SJSA1 (cell line): ENCODE measurements around the gene ENTPD7. TPM values are rescaled to one million over a fixed set of nuclear protein-coding genes. Genes with fewer than 3 reads are reported as not detected.
"Not testable (repeated sequence)": the region's sequence is repeated elsewhere in the genome, so short reads cannot be mapped to it uniquely, and the experiment has no call there.

ENCODE experiments used
- DNase-seq, 2 experiments: peaks; one replicate each; pipeline ENCODE4 v3.0.0-alpha.2; 2015 to 2020; ENCODE audit warnings: low spot score in 2 of 2, low read depth in 1 of 2
- H3K27ac ChIP-seq: fragments of 250-450 bp; sonication (Bioruptor Pico); 2 replicates; pipeline ENCODE4 v1.5.1; 2020; ENCODE audit warnings: mild to moderate bottlenecking, moderate library complexity
- H3K27me3 ChIP-seq: fragments of 250-450 bp; sonication (Bioruptor Pico); replicated peaks from 2 replicates; pipeline ENCODE4 v1.5.1; 2020; ENCODE audit warnings: mild to moderate bottlenecking, moderate library complexity
- H3K36me3 ChIP-seq: fragments of 250-450 bp; sonication (Bioruptor Pico); 2 replicates; pipeline ENCODE4 v1.5.1; 2020; ENCODE audit warnings: mild to moderate bottlenecking
- H3K4me1 ChIP-seq: fragments of 250-450 bp; sonication (Bioruptor Pico); replicated peaks from 2 replicates; pipeline ENCODE4 v1.6.1; 2021; ENCODE audit warnings: mild to moderate bottlenecking
- H3K4me3 ChIP-seq: fragments of 250-450 bp; sonication (Bioruptor Pico); 2 replicates; pipeline ENCODE4 v1.5.1; 2020; ENCODE audit warnings: mild to moderate bottlenecking
- H3K9me3 ChIP-seq: fragments of 250-450 bp; sonication (Bioruptor Pico); replicated peaks from 2 replicates; pipeline ENCODE4 v1.5.1; 2020; ENCODE audit warnings: mild to moderate bottlenecking
- total RNA-seq: library from RNA; depleted of rRNA; stranded (reverse); fragments of >200 nt; shearing (Covaris generic); gene quantifications from 2 replicates; pipeline ENCODE4 v1.2.3, GENCODE V29; 2014

ENTPD7 gene
- total RNA-seq, 1 experiment from 2014 or later: 18.4 TPM

- not testable (repeated sequence) for H3K27ac ChIP-seq, H3K4me3 ChIP-seq, H3K9me3 ChIP-seq, H3K36me3 ChIP-seq, H3K27me3 ChIP-seq, DNase-seq, H3K4me1 ChIP-seq
Measured at GRCh38 chr10:99625124-99625523, 34.2 kb upstream of the ENTPD7 start.

- no peak for DNase-seq
- Histone ChIP-seq H3K4me1 (peaks cover 7% of the 10 kb centered on the region; the same call in 1 of the 2 replicates), H3K27ac (no peak overlapping the region), H3K27me3 (no peaks in the 10 kb centered on the region), H3K4me3 (no peak overlapping the region), H3K36me3 (no peaks in the 10 kb centered on the region), H3K9me3 (no peaks in the 10 kb centered on the region)
Measured at GRCh38 chr10:99628923-99629624, 30.2 kb upstream of the ENTPD7 start.

GRCh38 chr10:99629625-99629978 lies 29.7 kb upstream of the ENTPD7 start:
- Histone ChIP-seq H3K4me3 (no peak overlapping the region), H3K9me3 (no peaks in the 10 kb centered on the region), H3K4me1 (peaks cover 7% of the 10 kb centered on the region; the same call in 1 of the 2 replicates), H3K36me3 (no peaks in the 10 kb centered on the region), H3K27ac (no peak overlapping the region), H3K27me3 (no peaks in the 10 kb centered on the region)
- no peak for DNase-seq

GRCh38 chr10:99630433-99630832 lies 28.9 kb upstream of the ENTPD7 start:
- Histone ChIP-seq H3K4me3 (no peak overlapping the region), H3K27ac (no peak overlapping the region)
- no peak for DNase-seq

GRCh38 chr10:99630991-99631390 lies 28.3 kb upstream of the ENTPD7 start:
- no peak for DNase-seq
- no peak overlapping the region for H3K27ac ChIP-seq
- H3K4me3 ChIP-seq: no peak overlapping the region
- H3K4me1 ChIP-seq: peaks cover 7% of the 10 kb centered on the region; the same call in 1 of the 2 replicates
- H3K36me3 ChIP-seq: no peaks in the 10 kb centered on the region
- H3K27me3 ChIP-seq: no peaks in the 10 kb centered on the region
- H3K9me3 ChIP-seq: no peaks in the 10 kb centered on the region

More at GRCh38 chr10:99630433-99630832, 28.9 kb upstream of the ENTPD7 start:
- Histone ChIP-seq H3K36me3 (no peaks in the 10 kb centered on the region), H3K4me1 (peaks cover 7% of the 10 kb centered on the region; the same call in 1 of the 2 replicates), H3K9me3 (no peaks in the 10 kb centered on the region), H3K27me3 (no peaks in the 10 kb centered on the region)

GRCh38 chr10:99631496-99631895 lies 27.8 kb upstream of the ENTPD7 start:
- DNase-seq: no peak
- H3K4me1 ChIP-seq: peaks cover 7% of the 10 kb centered on the region; the same call in 1 of the 2 replicates
- H3K27me3 ChIP-seq: no peaks in the 10 kb centered on the region
- H3K4me3 ChIP-seq: no peak overlapping the region
- H3K36me3 ChIP-seq: no peaks in the 10 kb centered on the region
- H3K27ac ChIP-seq: no peak overlapping the region
- H3K9me3 ChIP-seq: no peaks in the 10 kb centered on the region

- H3K36me3 ChIP-seq: no peaks in the 10 kb centered on the region
- peaks cover 6% of the 10 kb centered on the region; the same call in 1 of the 2 replicates for H3K27me3 ChIP-seq
- peaks cover 7% of the 10 kb centered on the region; the same call in 1 of the 2 replicates for H3K4me1 ChIP-seq
- DNase-seq: no peak
- H3K4me3 ChIP-seq: no peak overlapping the region
- H3K27ac ChIP-seq: no peak overlapping the region
- H3K9me3 ChIP-seq: no peaks in the 10 kb centered on the region
Measured at GRCh38 chr10:99633832-99634231, 25.5 kb upstream of the ENTPD7 start.

- no peaks in the 10 kb centered on the region for H3K9me3 ChIP-seq
- no peak overlapping the region for H3K4me3 ChIP-seq
- H3K27ac ChIP-seq: no peak overlapping the region
- DNase-seq: no peak
- no peaks in the 10 kb centered on the region; the same call in 1 of the 2 replicates for H3K4me1 ChIP-seq
- no peaks in the 10 kb centered on the region for H3K27me3 ChIP-seq
- H3K36me3 ChIP-seq: no peaks in the 10 kb centered on the region
Measured at GRCh38 chr10:99647601-99648151, 11.6 kb upstream of the ENTPD7 start.

GRCh38 chr10:99648717-99649116 lies 10.6 kb upstream of the ENTPD7 start:
- H3K4me3 ChIP-seq: no peak overlapping the region
- no peak for DNase-seq
- no peak overlapping the region for H3K27ac ChIP-seq
- H3K27me3 ChIP-seq: no peaks in the 10 kb centered on the region
- no peaks in the 10 kb centered on the region; the same call in 1 of the 2 replicates for H3K4me1 ChIP-seq
- no peaks in the 10 kb centered on the region for H3K9me3 ChIP-seq
- H3K36me3 ChIP-seq: no peaks in the 10 kb centered on the region

GRCh38 chr10:99652800-99653390 lies 6.4 kb upstream of the ENTPD7 start:
- H3K9me3 ChIP-seq: no peaks in the 10 kb centered on the region
- no peak overlapping the region for H3K4me3 ChIP-seq
- H3K4me1 ChIP-seq: no peaks in the 10 kb centered on the region
- H3K36me3 ChIP-seq: no peaks in the 10 kb centered on the region
- DNase-seq: no peak
- no peak overlapping the region for H3K27ac ChIP-seq
- H3K27me3 ChIP-seq: no peaks in the 10 kb centered on the region

GRCh38 chr10:99654390-99655175 lies 4.7 kb upstream of the ENTPD7 start:
- Histone ChIP-seq H3K9me3 (no peaks in the 10 kb centered on the region; the same call in 1 of the 2 replicates), H3K4me3 (no peak overlapping the region), H3K27me3 (no peaks in the 10 kb centered on the region), H3K27ac (no peak overlapping the region), H3K4me1 (peaks cover 7% of the 10 kb centered on the region), H3K36me3 (peaks cover 3% of the 10 kb centered on the region; the same call in 1 of the 2 replicates)
- no peak for DNase-seq

- Histone ChIP-seq H3K36me3 (peaks cover 3% of the 10 kb centered on the region; the same call in 1 of the 2 replicates), H3K4me3 (no peak overlapping the region), H3K9me3 (no peaks in the 10 kb centered on the region; the same call in 1 of the 2 replicates), H3K4me1 (peaks cover 19% of the 10 kb centered on the region), H3K27me3 (no peaks in the 10 kb centered on the region), H3K27ac (no peak overlapping the region)
- DNase-seq: no peak
Measured at GRCh38 chr10:99656199-99657064, 2.9 kb upstream of the ENTPD7 start.

GRCh38 chr10:99658622-99659030 lies 683 bp upstream of the ENTPD7 start:
- peak in 1 of 2 experiments; percentile 51 for DNase-seq

More at GRCh38 chr10:99658622-99659030, 683 bp upstream of the ENTPD7 start:
- Histone ChIP-seq H3K36me3 (peaks cover 9% of the 10 kb centered on the region), H3K27me3 (no peaks in the 10 kb centered on the region), H3K9me3 (no peaks in the 10 kb centered on the region; the same call in 1 of the 2 replicates), H3K27ac (no peak overlapping the region), H3K4me1 (peaks cover 25% of the 10 kb centered on the region), H3K4me3 (peak overlapping the region; percentile 86)
